DOHH2 (cell line): Measurements from ENCODE around the gene KCNC4.
A peak's percentile ranks its signal among the peaks of the same experiment; 100 is the strongest.

ENCODE experiments used
- H3F3A ChIP-seq: fragments of 200-600 bp; sonication (generic), shearing (Covaris generic); 2 replicates; pipeline ENCODE4 v1.6.0; 2016; ENCODE audit warnings: antibody characterized with exemption, mild to moderate bottlenecking; ENCODE audit not compliant: control insufficient read depth, insufficient read depth
- H3K27ac ChIP-seq: fragments of 200-600 bp; sonication (generic); 2 replicates; pipeline ENCODE4 v1.5.1; 2014; ENCODE audit warnings: low read depth, mild to moderate bottlenecking, low read length, moderate library complexity
- H3K27me3 ChIP-seq: fragments of 200-600 bp; sonication (generic); 2 replicates; pipeline ENCODE4 v1.6.1; 2014; ENCODE audit warnings: mild to moderate bottlenecking, low read length, mixed read lengths; ENCODE audit not compliant: control insufficient read depth
- H3K36me3 ChIP-seq: fragments of 200-600 bp; sonication (generic); 2 replicates; pipeline ENCODE4 v1.6.1; 2014; ENCODE audit warnings: mild to moderate bottlenecking, low read length, moderate library complexity, mixed read lengths; ENCODE audit not compliant: control insufficient read depth
- H3K4me1 ChIP-seq: fragments of 200-600 bp; sonication (generic); 2 replicates; pipeline ENCODE4 v1.6.1; 2014; ENCODE audit warnings: mild to moderate bottlenecking, low read length, mixed read lengths; ENCODE audit not compliant: control insufficient read depth
- H3K4me2 ChIP-seq: fragments of 200-600 bp; sonication (generic); 2 replicates; pipeline ENCODE4 v1.6.0; 2014; ENCODE audit warnings: mild to moderate bottlenecking, low read length, moderate library complexity
- H3K4me3 ChIP-seq: fragments of 200-600 bp; sonication (generic); 2 replicates; pipeline ENCODE4 v1.5.1; 2014; ENCODE audit warnings: mild to moderate bottlenecking, low read length, mixed read lengths
- H3K79me2 ChIP-seq: fragments of 200-600 bp; sonication (generic); 2 replicates; pipeline ENCODE4 v1.6.1; 2014; ENCODE audit warnings: mild to moderate bottlenecking, low read length, mixed read lengths; ENCODE audit not compliant: control insufficient read depth
- H3K9me2 ChIP-seq: fragments of 200-600 bp; sonication (generic); replicated peaks from 2 replicates; pipeline ENCODE4 v1.6.1; 2014; ENCODE audit warnings: mild to moderate bottlenecking, low read length, mixed read lengths; ENCODE audit not compliant: control insufficient read depth
- H3K9me3 ChIP-seq: fragments of 200-600 bp; sonication (generic); 2 replicates; pipeline ENCODE4 v1.6.1; 2014; ENCODE audit warnings: antibody characterized with exemption, low read length, mixed read lengths; ENCODE audit not compliant: control insufficient read depth, insufficient read depth
- H4K20me1 ChIP-seq: fragments of 200-600 bp; sonication (generic); 2 replicates; pipeline ENCODE4 v1.6.0; 2014; ENCODE audit warnings: low read depth, mild to moderate bottlenecking, antibody characterized with exemption, low read length, moderate library complexity; ENCODE audit not compliant: control insufficient read depth, insufficient read depth
- EZH2phosphoT487 ChIP-seq: fragments of 200-600 bp; sonication (generic); IDR thresholded peaks from 2 replicates; pipeline ENCODE4 v1.6.1; 2017; ENCODE audit warnings: borderline replicate concordance, mild to moderate bottlenecking, antibody characterized with exemption, low read length, moderate library complexity, mixed read lengths
- TF ChIP-seq, protein P1 (sequence below): fragments of 200-600 bp; sonication (generic); IDR thresholded peaks from one replicate; pipeline ENCODE4 v1.5.1; 2014; ENCODE audit warnings: antibody characterized with exemption, mild to moderate bottlenecking, low read depth, low read length; ENCODE audit not compliant: poor library complexity, severe bottlenecking

The KCNC4 gene

DNA sequence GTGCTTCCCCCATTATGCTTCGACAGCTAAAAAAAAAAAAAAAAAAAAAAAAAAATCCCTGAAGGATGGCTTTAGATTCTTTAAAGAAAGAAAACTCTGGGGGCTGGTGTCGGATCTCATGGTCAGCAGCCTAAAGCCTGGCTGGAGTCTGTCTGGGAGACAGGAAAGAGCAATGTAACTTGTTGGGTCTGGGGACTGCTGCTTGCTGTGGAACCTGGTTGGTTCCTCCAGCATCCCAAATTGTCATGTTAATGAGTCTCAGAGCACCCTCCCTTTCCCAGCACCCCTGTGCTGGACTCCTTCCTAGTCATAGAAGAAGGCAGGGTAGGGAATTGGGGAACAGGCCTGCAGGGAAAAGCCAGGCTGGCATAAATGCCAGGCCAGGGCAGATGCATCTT, 3.0 kb downstream of the KCNC4 start:
- Histone ChIP-seq H3F3A (peaks cover 6% of the 10 kb centered on the region), H3K79me2 (0 out of 2 replicates have a peak, but pooled peaks cover 4% of the 10 kb centered on the region), H3K9me3 (no peaks in the 10 kb centered on the region), H3K9me2 (no peaks in the 10 kb centered on the region), H3K4me2 (peak overlapping the region; percentile 97), H3K27me3 (no peaks in the 10 kb centered on the region), H3K4me1 (peaks cover 30% of the 10 kb centered on the region), H3K36me3 (no peaks in the 10 kb centered on the region), H3K4me3 (no peak overlapping the region), H4K20me1 (no peaks in the 10 kb centered on the region; the same call in 1 of the 2 replicates), H3K27ac (no peak overlapping the region)
- TF ChIP-seq, protein P1, sequence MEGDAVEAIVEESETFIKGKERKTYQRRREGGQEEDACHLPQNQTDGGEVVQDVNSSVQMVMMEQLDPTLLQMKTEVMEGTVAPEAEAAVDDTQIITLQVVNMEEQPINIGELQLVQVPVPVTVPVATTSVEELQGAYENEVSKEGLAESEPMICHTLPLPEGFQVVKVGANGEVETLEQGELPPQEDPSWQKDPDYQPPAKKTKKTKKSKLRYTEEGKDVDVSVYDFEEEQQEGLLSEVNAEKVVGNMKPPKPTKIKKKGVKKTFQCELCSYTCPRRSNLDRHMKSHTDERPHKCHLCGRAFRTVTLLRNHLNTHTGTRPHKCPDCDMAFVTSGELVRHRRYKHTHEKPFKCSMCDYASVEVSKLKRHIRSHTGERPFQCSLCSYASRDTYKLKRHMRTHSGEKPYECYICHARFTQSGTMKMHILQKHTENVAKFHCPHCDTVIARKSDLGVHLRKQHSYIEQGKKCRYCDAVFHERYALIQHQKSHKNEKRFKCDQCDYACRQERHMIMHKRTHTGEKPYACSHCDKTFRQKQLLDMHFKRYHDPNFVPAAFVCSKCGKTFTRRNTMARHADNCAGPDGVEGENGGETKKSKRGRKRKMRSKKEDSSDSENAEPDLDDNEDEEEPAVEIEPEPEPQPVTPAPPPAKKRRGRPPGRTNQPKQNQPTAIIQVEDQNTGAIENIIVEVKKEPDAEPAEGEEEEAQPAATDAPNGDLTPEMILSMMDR = no peak

DNA sequence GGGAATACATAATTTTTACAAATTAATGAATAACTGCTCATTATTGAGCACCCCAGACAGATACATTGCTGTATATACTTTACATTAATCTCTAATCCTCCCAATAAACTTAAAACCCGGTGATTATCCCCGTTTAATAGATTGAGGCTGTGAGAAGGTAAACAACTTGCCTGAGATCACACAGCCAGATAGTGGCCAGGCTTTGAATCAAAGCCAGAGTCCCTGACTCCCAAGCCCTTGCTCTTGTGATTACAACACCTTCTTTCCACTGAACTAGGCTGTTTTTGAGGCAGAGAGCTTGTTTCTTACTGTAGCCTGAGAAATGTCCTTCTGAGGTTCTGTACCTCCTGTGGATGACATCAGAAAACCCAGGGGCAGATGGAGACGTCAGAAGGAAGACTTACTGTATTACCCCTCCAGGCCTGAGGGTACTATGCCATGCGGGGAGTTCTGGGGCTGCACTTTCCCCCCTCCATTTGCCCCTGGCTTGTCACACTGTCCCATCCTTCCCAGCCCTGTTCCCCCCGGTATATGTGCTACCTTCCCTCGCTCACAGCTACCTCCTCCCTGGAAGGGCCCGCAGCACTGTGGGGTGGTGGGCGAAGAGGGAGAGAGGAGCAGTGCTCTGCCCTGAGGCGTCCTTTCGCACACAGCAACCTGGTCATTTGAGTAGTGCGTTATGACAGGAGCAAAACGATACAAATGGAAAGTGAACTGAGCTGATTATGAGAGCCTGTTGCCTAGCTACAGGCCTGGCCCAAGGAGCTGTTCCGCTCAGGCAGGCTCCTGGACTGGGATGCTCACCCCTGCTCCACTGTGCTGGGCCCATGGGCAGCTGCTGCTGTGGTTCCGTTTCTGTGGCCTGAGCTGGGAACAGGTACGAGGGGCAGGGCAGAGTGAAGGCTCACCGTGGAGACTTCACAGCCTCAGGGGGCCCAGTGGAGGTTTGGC, 4.6 kb downstream of the KCNC4 start:
- Histone ChIP-seq H4K20me1 (no peaks in the 10 kb centered on the region; the same call in 1 of the 2 replicates), H3K4me3 (no peak overlapping the region), H3K4me2 (no peak overlapping the region), H3K9me3 (no peaks in the 10 kb centered on the region), H3K4me1 (peaks cover 20% of the 10 kb centered on the region), H3K79me2 (0 out of 2 replicates have a peak, but pooled peaks cover 4% of the 10 kb centered on the region), H3K36me3 (no peaks in the 10 kb centered on the region), H3K27ac (no peak overlapping the region), H3K27me3 (no peaks in the 10 kb centered on the region), H3K9me2 (no peaks in the 10 kb centered on the region), H3F3A (no peaks in the 10 kb centered on the region; the same call in 1 of the 2 replicates)
- TF ChIP-seq, protein P1 = no peak
- TF ChIP-seq EZH2phosphoT487 = no peak

DNA sequence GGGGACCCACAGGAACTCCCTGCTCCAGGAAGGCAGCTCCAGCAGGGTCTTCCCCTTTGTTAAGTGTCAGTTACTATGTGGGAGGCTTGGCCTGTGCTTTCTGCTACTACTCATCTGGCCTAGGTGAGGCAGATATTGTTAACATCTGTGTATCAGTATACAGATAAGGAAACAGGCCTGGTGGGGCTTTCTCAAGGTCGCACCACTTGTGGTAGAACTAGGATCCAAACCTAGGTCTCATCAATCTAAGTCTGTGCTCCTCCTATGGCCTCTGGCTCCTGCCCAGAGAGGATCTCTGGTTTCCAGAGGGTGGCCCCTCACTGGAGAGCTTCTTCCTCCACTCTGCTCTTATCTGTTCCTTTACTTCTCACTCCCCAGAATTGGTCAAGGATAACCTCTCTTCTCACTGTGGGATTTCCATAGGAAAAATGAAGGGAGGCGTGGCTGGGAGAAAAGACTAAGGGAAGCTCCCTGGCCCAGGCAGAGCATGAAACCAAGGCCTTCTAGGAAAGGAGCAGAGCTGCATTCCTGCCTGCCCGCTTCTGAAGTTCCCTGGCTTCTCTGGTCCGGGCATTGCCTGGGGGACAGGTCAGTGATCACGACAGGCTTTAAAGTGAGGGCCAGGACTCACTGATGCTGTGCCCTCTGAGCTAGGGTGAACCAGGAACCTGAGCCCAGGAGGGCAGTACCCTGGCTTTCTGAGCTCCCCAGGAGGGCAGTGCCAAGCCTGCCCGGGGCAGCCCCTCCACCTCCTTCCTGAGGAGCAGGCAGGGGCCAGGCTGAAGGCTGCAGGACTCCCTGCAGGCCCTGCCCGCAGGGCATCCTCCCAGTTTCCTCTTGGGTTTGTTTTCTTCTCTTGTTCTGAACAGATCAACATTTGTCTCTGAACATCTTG, 5.8 kb downstream of the KCNC4 start:
- Histone ChIP-seq H3F3A (no peaks in the 10 kb centered on the region; the same call in 1 of the 2 replicates), H3K9me2 (no peaks in the 10 kb centered on the region), H3K4me1 (peaks cover 19% of the 10 kb centered on the region), H3K79me2 (0 out of 2 replicates have a peak, but pooled peaks cover 4% of the 10 kb centered on the region), H3K4me3 (no peak overlapping the region), H3K9me3 (no peaks in the 10 kb centered on the region), H3K36me3 (no peaks in the 10 kb centered on the region), H3K27ac (no peak overlapping the region), H3K4me2 (no peak overlapping the region), H4K20me1 (no peaks in the 10 kb centered on the region; the same call in 1 of the 2 replicates), H3K27me3 (no peaks in the 10 kb centered on the region)
- TF ChIP-seq, protein P1 = no peak
- TF ChIP-seq EZH2phosphoT487 = no peak
